GM12872 (cell line): ENCODE results near the gene FKBP2.

Source experiments
- CTCF ChIP-seq: IDR thresholded peaks from 3 replicates; pipeline ENCODE4 v1.5.1; 2011; ENCODE audit warnings: low read depth, mild to moderate bottlenecking, low read length, moderate library complexity; ENCODE audit not compliant: insufficient read depth

The FKBP2 gene

GRCh38 chr11:64226507-64227051, 14.3 kb upstream of the FKBP2 start:
- TF ChIP-seq CTCF, result no peak

GRCh38 chr11:64227405-64227956, 13.4 kb upstream of the FKBP2 start:
- no peak for TF ChIP-seq CTCF

- no peak for TF ChIP-seq CTCF
These were observed 11.7 kb upstream of the FKBP2 start for GRCh38 chr11:64229090-64229743.

- no peak for TF ChIP-seq CTCF
These were observed 11.1 kb upstream of the FKBP2 start for GRCh38 chr11:64229744-64230170.

GRCh38 chr11:64230171-64230984, 10.5 kb upstream of the FKBP2 start, which contains the start of gene DNAJC4:
Gene DNAJC4, plus strand, starts transcription at chr11:64230548. Its CDS starts 307 bp downstream, at chr11:64230855.
- no peak for TF ChIP-seq CTCF

- TF ChIP-seq CTCF, result no peak
These were observed 9.9 kb upstream of the FKBP2 start for GRCh38 chr11:64230985-64231365.

- no peak for TF ChIP-seq CTCF
These were observed 9.3 kb upstream of the FKBP2 start for GRCh38 chr11:64231546-64231945.
